NB4 (cell line): ENCODE measurements around the gene ERGIC3.

Experiments used
- MYC ChIP-seq: IDR thresholded peaks from 2 replicates; pipeline ENCODE4 v1.6.1; 2011; ENCODE audit warnings: low read depth, low read length
- POLR2A ChIP-seq: IDR thresholded peaks from 2 replicates; pipeline ENCODE4 v1.6.1; 2011; ENCODE audit warnings: mild to moderate bottlenecking; ENCODE audit not compliant: insufficient read length; ENCODE audit errors: extremely low read depth
- TF ChIP-seq, protein P1 (sequence below): IDR thresholded peaks from one replicate; pipeline ENCODE4 v1.5.1; 2012; ENCODE audit warnings: low read depth, low read length

- TF ChIP-seq, protein P1, sequence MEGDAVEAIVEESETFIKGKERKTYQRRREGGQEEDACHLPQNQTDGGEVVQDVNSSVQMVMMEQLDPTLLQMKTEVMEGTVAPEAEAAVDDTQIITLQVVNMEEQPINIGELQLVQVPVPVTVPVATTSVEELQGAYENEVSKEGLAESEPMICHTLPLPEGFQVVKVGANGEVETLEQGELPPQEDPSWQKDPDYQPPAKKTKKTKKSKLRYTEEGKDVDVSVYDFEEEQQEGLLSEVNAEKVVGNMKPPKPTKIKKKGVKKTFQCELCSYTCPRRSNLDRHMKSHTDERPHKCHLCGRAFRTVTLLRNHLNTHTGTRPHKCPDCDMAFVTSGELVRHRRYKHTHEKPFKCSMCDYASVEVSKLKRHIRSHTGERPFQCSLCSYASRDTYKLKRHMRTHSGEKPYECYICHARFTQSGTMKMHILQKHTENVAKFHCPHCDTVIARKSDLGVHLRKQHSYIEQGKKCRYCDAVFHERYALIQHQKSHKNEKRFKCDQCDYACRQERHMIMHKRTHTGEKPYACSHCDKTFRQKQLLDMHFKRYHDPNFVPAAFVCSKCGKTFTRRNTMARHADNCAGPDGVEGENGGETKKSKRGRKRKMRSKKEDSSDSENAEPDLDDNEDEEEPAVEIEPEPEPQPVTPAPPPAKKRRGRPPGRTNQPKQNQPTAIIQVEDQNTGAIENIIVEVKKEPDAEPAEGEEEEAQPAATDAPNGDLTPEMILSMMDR: no peak
- TF ChIP-seq POLR2A: no peak
- TF ChIP-seq MYC: no peak
Observed at GRCh38 chr20:35560541-35560940, 18.7 kb downstream of the ERGIC3 start.
